ENCODE data around the gene SYT11.
"Not testable (repeated sequence)": the region's sequence is repeated elsewhere in the genome, so short reads cannot be mapped to it uniquely, and the experiment has no call there.

SYT11 gene

GRCh38 chr1:155833665-155834295 is 25.6 kb upstream of the SYT11 start:
- Histone ChIP-seq H3K36me3 (ENCODE audit: insufficient read depth, low read length) (peaks cover 14% of the 10 kb centered on the region; the same call in 1 of the 2 replicates), H3K27ac (ENCODE audit: low read length) (peak overlapping the region; percentile 16; the same call in 1 of the 2 replicates), H3K79me2 (ENCODE audit: insufficient read depth, low read length) (peaks cover 59% of the 10 kb centered on the region)

DNA sequence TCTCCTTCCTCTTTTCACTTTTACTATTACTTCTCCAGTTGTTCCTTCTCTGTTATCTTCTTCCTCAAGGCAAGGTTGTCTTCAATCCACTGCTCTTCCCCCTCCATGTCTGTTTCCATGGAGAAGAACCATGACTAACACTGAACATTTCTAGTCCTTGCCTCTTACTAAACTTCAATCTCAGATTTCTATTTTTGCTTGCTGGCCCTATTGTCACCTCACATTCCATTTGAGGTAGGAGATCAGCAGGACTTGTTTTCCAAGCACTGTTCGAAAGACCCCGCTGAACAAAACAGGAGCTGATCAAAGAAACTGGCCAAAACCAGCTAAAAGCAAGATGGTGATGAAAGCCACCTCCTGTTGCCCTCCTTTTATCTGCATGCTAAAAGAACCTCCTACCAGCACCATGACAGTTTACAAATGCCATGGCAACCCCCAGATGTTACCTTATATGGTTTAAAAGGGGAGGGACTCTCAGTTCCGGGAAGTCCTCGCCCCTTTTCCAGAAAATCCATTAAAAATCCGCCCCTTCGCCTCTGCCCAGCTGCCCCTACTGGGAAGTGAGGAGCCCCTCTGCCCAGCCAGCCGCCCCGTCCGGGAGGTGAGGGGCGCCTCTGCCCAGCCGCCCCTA is 25.0 kb upstream of the SYT11 start:
- H3K9me3 ChIP-seq (ENCODE audit: insufficient read depth, low read length, severe bottlenecking): no peaks in the 10 kb centered on the region
- no peak overlapping the region for H2AFZ ChIP-seq (ENCODE audit: low read depth, low read length)
- H3K4me3 ChIP-seq (ENCODE audit: low read depth in 1 of 2, low read length in 2 of 2): no peak overlapping the region
- H3K4me1 ChIP-seq (ENCODE audit: insufficient read depth, low read length): no peaks in the 10 kb centered on the region
- no peak for ATAC-seq (ENCODE audit: insufficient read depth, low read depth)
- TF ChIP-seq CTCF (IDR thresholded peaks at IDR 0.05; ENCODE audit: borderline replicate concordance, extremely low read depth, low read length, poor library complexity, severe bottlenecking) (no peak), EZH2 (IDR thresholded peaks at IDR 0.05; ENCODE audit: borderline replicate concordance, low read depth, low read length, severe bottlenecking) (no peak)
- no peak overlapping the region; the same call in 1 of the 2 replicates for H3K27ac ChIP-seq (ENCODE audit: low read length)
- peaks cover 14% of the 10 kb centered on the region; the same call in 1 of the 2 replicates for H3K36me3 ChIP-seq (ENCODE audit: insufficient read depth, low read length)
- no peak overlapping the region for H3K9ac ChIP-seq (ENCODE audit: low read depth, low read length)
- no peaks in the 10 kb centered on the region for H3K27me3 ChIP-seq (ENCODE audit: insufficient read depth, low read length, poor library complexity)
- no peak overlapping the region for H3K4me2 ChIP-seq (ENCODE audit: insufficient read depth, low read length)
- peaks cover 62% of the 10 kb centered on the region for H3K79me2 ChIP-seq (ENCODE audit: insufficient read depth, low read length)
- H4K20me1 ChIP-seq (ENCODE audit: insufficient read depth, low read length): no peaks in the 10 kb centered on the region; the same call in 1 of the 2 replicates
- no peak for DNase-seq

More at GRCh38 chr1:155833665-155834295, 25.6 kb upstream of the SYT11 start:
- H3K4me3 ChIP-seq (ENCODE audit: low read depth in 1 of 2, low read length in 2 of 2): no peak overlapping the region
- ATAC-seq (ENCODE audit: insufficient read depth, low read depth) (no peak), DNase-seq (no peak)
- no peaks in the 10 kb centered on the region for H3K9me3 ChIP-seq (ENCODE audit: insufficient read depth, low read length, severe bottlenecking)
- no peak overlapping the region for H3K9ac ChIP-seq (ENCODE audit: low read depth, low read length)
- H4K20me1 ChIP-seq (ENCODE audit: insufficient read depth, low read length): no peaks in the 10 kb centered on the region; the same call in 1 of the 2 replicates
- no peak overlapping the region for H2AFZ ChIP-seq (ENCODE audit: low read depth, low read length)
- no peak overlapping the region for H3K4me2 ChIP-seq (ENCODE audit: insufficient read depth, low read length)
- no peak for TF ChIP-seq EZH2 (IDR thresholded peaks at IDR 0.05; ENCODE audit: borderline replicate concordance, low read depth, low read length, severe bottlenecking)
- no peak for TF ChIP-seq CTCF (IDR thresholded peaks at IDR 0.05; ENCODE audit: borderline replicate concordance, extremely low read depth, low read length, poor library complexity, severe bottlenecking)
- no peaks in the 10 kb centered on the region for H3K27me3 ChIP-seq (ENCODE audit: insufficient read depth, low read length, poor library complexity)
- H3K4me1 ChIP-seq (ENCODE audit: insufficient read depth, low read length): no peaks in the 10 kb centered on the region

DNA sequence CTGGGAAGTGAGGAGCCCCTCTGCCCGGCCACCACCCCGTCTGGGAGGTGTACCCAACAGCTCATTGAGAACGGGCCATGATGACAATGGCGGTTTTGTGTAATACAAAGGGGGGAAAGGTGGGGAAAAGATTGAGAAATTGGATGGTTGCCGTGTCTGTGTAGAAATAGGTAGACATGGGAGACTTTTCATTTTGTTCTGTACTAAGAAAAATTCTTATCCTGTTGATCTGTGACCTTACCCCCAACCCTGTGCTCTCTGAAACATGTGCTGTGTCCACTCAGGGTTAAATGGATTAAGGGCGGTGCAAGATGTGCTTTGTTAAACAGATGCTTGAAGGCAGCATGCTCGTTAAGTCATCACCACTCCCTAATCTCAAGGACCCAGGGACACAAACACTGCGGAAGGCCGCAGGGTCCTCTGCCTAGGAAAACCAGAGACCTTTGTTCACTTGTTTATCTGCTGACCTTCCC is 24.4 kb upstream of the SYT11 start:
- H3K36me3 ChIP-seq (ENCODE audit: insufficient read depth, low read length): peaks cover 14% of the 10 kb centered on the region; the same call in 1 of the 2 replicates
- H3K27ac ChIP-seq (ENCODE audit: low read length); H3K4me1 ChIP-seq (ENCODE audit: insufficient read depth, low read length); DNase-seq; H3K4me3 ChIP-seq (ENCODE audit: low read depth in 1 of 2, low read length in 2 of 2); H4K20me1 ChIP-seq (ENCODE audit: insufficient read depth, low read length); H3K9ac ChIP-seq (ENCODE audit: low read depth, low read length); H3K4me2 ChIP-seq (ENCODE audit: insufficient read depth, low read length); H2AFZ ChIP-seq (ENCODE audit: low read depth, low read length); H3K27me3 ChIP-seq (ENCODE audit: insufficient read depth, low read length, poor library complexity); ATAC-seq (ENCODE audit: insufficient read depth, low read depth); H3K9me3 ChIP-seq (ENCODE audit: insufficient read depth, low read length, severe bottlenecking): not testable (repeated sequence)
- H3K79me2 ChIP-seq (ENCODE audit: insufficient read depth, low read length): peaks cover 63% of the 10 kb centered on the region

- no peak for ATAC-seq (ENCODE audit: insufficient read depth, low read depth)
- H3K4me1 ChIP-seq (ENCODE audit: insufficient read depth, low read length): no peaks in the 10 kb centered on the region
- peaks cover 4% of the 10 kb centered on the region; the same call in 1 of the 2 replicates for H4K20me1 ChIP-seq (ENCODE audit: insufficient read depth, low read length)
- no peak overlapping the region for H3K9ac ChIP-seq (ENCODE audit: low read depth, low read length)
- H3K27ac ChIP-seq (ENCODE audit: low read length): no peak overlapping the region
- no peak overlapping the region for H3K4me3 ChIP-seq (ENCODE audit: low read depth in 1 of 2, low read length in 2 of 2)
- no peak overlapping the region for H3K4me2 ChIP-seq (ENCODE audit: insufficient read depth, low read length)
- no peak for DNase-seq
- peaks cover 64% of the 10 kb centered on the region for H3K79me2 ChIP-seq (ENCODE audit: insufficient read depth, low read length)
- no peaks in the 10 kb centered on the region for H3K27me3 ChIP-seq (ENCODE audit: insufficient read depth, low read length, poor library complexity)
- no peak for TF ChIP-seq CTCF (IDR thresholded peaks at IDR 0.05; ENCODE audit: borderline replicate concordance, extremely low read depth, low read length, poor library complexity, severe bottlenecking)
- TF ChIP-seq EZH2 (IDR thresholded peaks at IDR 0.05; ENCODE audit: borderline replicate concordance, low read depth, low read length, severe bottlenecking): no peak
- peaks cover 17% of the 10 kb centered on the region; the same call in 1 of the 2 replicates for H3K36me3 ChIP-seq (ENCODE audit: insufficient read depth, low read length)
- no peak overlapping the region for H2AFZ ChIP-seq (ENCODE audit: low read depth, low read length)
- no peaks in the 10 kb centered on the region for H3K9me3 ChIP-seq (ENCODE audit: insufficient read depth, low read length, severe bottlenecking)
Measured at GRCh38 chr1:155835548-155835947, 23.8 kb upstream of the SYT11 start.

Measured in DND-41 (cell line).